Hippocampal formation (tissue), 2 donors: ENCODE measurements around the gene TEP1.
"Not testable (repeated sequence)": the region's sequence is repeated elsewhere in the genome, so short reads cannot be mapped to it uniquely, and the experiment has no call there.

Experiments
- DNase-seq, 2 donors: peaks; one replicate each; lab custom pipeline; 2025; lab: John Stamatoyannopoulos, UW

The TEP1 gene

GRCh38 chr14:20412876-20413743 lies at the start of gene TEP1:
TSS of gene TEP1 (minus strand) at chr14:20413501. CDS start at chr14:20408439, 5,062 bp downstream.
- DNase-seq, result peak; percentile 69 to 75

GRCh38 chr14:20461225-20462141 lies 48.2 kb upstream of the TEP1 start, which contains the start of gene PIP4P1:
TSS of gene PIP4P1 (minus strand) at chr14:20461434. CDS start at chr14:20461325, 109 bp downstream.
- DNase-seq, result peak; percentile 98 to 99

- DNase-seq, result no peak
Measured at GRCh38 chr14:20460458-20461224, 47.3 kb upstream of the TEP1 start.

- DNase-seq, result no peak
Measured at GRCh38 chr14:20458031-20458789, 44.9 kb upstream of the TEP1 start.

- DNase-seq, result no peak
Measured at GRCh38 chr14:20456971-20457370, 43.7 kb upstream of the TEP1 start.

GRCh38 chr14:20455355-20456300 lies 42.3 kb upstream of the TEP1 start:
- DNase-seq, result no peak

GRCh38 chr14:20454516-20455354 lies 41.4 kb upstream of the TEP1 start, which contains the start of the genes APEX1 and OSGEP:
TSS of gene APEX1 (plus strand) at chr14:20455226. CDS start at chr14:20455646, 420 bp downstream.
TSS of gene OSGEP (minus strand) at chr14:20454812. CDS start at chr14:20454683, 129 bp downstream.
- peak; percentile 97 to 98 for DNase-seq

GRCh38 chr14:20452831-20453230 lies 39.5 kb upstream of the TEP1 start:
- DNase-seq, result not testable (repeated sequence)

GRCh38 chr14:20446889-20447288 lies 33.6 kb upstream of the TEP1 start:
- DNase-seq, result no peak

- DNase-seq, result not testable (repeated sequence)
Measured at GRCh38 chr14:20443650-20444049, 30.3 kb upstream of the TEP1 start.

GRCh38 chr14:20441461-20441860 lies 28.2 kb upstream of the TEP1 start:
- no peak for DNase-seq

- no peak for DNase-seq
Measured at GRCh38 chr14:20440882-20441281, 27.6 kb upstream of the TEP1 start.

- DNase-seq, result no peak
Measured at GRCh38 chr14:20440465-20440864, 27.2 kb upstream of the TEP1 start.

- no peak for DNase-seq
Measured at GRCh38 chr14:20438664-20439063, 25.4 kb upstream of the TEP1 start.

GRCh38 chr14:20436363-20436755 lies 23.1 kb upstream of the TEP1 start:
- no peak for DNase-seq

GRCh38 chr14:20435582-20436362 lies 22.5 kb upstream of the TEP1 start, which contains the start of gene KLHL33:
TSS of gene KLHL33 (minus strand) at chr14:20436166. CDS start at chr14:20435811, 355 bp downstream.
- no peak for DNase-seq

GRCh38 chr14:20434701-20435581 lies 21.6 kb upstream of the TEP1 start:
- peak; percentile 63 to 81 for DNase-seq
